Esophagus muscularis mucosa (tissue), 4 donors: Measurements from ENCODE around the gene GNB5.

ENCODE experiments used
- CTCF ChIP-seq, 3 experiments: fragments of 200-600 bp in 2 of 3; fragments of 450-650 bp in 1 of 3; sonication (generic) in 2 of 3; IDR thresholded peaks; one replicate each; pipeline ENCODE4 v1.5.1; 2017 to 2019; ENCODE audit warnings: antibody characterized with exemption in 3 of 3, mild to moderate bottlenecking in 2 of 3, moderate library complexity in 1 of 3
- EP300 ChIP-seq: sonication (generic); formaldehyde crosslinking; IDR thresholded peaks from one replicate; pipeline ENCODE4 v1.6.1; 2017; ENCODE audit warnings: antibody characterized with exemption
- POLR2A ChIP-seq: fragments of 450-650 bp; IDR thresholded peaks from one replicate; pipeline ENCODE4 v1.6.1; 2017; ENCODE audit warnings: antibody characterized with exemption, moderate library complexity, mild to moderate bottlenecking, low read depth
- POLR2AphosphoS5 ChIP-seq, 2 donors: sonication (generic); formaldehyde crosslinking; IDR thresholded peaks; one replicate each; pipeline ENCODE4 v1.6.1; 2017; ENCODE audit warnings: antibody characterized with exemption in 2 of 2

- no peak for TF ChIP-seq POLR2A
- TF ChIP-seq CTCF (IDR thresholded peaks at IDR 0.05) = no peak
- TF ChIP-seq EP300 = no peak
- TF ChIP-seq POLR2AphosphoS5 (IDR thresholded peaks at IDR 0.05) = no peak
These were observed 75.4 kb downstream of the GNB5 start for GRCh38 chr15:52115598-52116427.
